VCaP (cell line): ENCODE measurements around the gene CACNB4.

ENCODE experiments used
- H3K27ac ChIP-seq: fragments of 450-650 bp; 2 replicates; pipeline ENCODE4 v1.5.1; 2017
- TF ChIP-seq, protein P1 (sequence below): fragments of 450-650 bp; conservative IDR thresholded peaks from 2 replicates; pipeline ENCODE4 v1.5.1; 2017; ENCODE audit warnings: mild to moderate bottlenecking, moderate library complexity

CACNB4 gene

DNA sequence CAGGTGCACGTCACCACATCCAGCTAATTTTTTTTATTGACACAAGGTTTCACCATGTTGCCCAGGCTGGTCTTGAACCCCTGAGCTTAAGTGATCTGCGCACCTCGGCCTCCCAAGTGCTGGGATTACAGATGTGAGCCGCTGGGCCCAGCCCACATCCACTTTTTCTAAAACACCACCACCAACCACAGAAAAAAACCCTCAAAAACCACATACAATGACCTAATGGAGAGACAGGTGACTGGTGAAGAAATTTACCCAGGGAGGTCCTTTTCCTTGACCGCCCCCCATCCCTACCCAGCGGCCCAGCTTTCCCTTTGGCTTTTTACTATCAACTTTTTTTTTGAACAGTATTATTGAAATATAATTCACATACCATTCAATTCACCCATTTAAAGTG is 47.9 kb downstream of the CACNB4 start:
- H3K27ac ChIP-seq, result no peak overlapping the region
- TF ChIP-seq, protein P1, sequence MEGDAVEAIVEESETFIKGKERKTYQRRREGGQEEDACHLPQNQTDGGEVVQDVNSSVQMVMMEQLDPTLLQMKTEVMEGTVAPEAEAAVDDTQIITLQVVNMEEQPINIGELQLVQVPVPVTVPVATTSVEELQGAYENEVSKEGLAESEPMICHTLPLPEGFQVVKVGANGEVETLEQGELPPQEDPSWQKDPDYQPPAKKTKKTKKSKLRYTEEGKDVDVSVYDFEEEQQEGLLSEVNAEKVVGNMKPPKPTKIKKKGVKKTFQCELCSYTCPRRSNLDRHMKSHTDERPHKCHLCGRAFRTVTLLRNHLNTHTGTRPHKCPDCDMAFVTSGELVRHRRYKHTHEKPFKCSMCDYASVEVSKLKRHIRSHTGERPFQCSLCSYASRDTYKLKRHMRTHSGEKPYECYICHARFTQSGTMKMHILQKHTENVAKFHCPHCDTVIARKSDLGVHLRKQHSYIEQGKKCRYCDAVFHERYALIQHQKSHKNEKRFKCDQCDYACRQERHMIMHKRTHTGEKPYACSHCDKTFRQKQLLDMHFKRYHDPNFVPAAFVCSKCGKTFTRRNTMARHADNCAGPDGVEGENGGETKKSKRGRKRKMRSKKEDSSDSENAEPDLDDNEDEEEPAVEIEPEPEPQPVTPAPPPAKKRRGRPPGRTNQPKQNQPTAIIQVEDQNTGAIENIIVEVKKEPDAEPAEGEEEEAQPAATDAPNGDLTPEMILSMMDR, result no peak

DNA sequence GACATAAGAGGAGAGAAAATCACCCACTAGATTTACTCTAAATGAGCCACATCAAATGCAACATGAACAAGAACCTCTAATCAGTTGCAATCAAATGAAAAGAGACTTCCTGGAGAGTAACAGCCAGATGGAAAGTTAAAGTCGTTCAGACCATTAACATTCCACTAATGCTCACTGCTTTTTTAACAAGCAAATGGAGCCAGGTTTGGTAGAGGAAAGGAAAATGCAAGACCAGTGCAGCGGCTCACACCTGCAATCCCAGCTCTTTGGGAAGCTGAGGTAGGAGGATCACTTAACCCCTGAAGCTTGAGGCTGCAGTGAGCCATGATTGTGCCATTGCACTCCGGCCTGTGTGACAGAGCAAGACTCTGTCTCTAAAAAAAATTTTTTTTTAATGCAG is 48.5 kb downstream of the CACNB4 start:
- TF ChIP-seq, protein P1, result no peak
- no peak overlapping the region for H3K27ac ChIP-seq

DNA sequence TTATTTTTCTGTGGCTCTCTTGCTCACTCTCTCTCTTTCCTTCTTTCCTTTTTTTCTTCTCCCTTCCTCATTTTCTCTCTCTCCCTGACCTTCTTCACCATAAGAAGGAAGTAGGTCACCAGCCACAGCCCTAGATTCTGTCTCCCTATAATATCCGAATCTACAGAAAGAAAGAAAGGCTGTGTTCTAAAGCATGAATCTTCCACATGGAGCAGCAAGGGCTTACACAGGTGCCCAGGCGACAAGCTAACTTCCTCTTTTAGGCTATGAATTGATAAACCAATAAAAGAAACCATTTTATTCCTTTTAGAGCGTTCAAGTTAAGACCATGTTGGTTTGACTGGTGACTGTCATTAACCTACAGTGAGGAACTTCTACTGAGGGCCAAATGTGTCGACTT is 49.3 kb downstream of the CACNB4 start:
- TF ChIP-seq, protein P1, result no peak
- no peak overlapping the region for H3K27ac ChIP-seq

DNA sequence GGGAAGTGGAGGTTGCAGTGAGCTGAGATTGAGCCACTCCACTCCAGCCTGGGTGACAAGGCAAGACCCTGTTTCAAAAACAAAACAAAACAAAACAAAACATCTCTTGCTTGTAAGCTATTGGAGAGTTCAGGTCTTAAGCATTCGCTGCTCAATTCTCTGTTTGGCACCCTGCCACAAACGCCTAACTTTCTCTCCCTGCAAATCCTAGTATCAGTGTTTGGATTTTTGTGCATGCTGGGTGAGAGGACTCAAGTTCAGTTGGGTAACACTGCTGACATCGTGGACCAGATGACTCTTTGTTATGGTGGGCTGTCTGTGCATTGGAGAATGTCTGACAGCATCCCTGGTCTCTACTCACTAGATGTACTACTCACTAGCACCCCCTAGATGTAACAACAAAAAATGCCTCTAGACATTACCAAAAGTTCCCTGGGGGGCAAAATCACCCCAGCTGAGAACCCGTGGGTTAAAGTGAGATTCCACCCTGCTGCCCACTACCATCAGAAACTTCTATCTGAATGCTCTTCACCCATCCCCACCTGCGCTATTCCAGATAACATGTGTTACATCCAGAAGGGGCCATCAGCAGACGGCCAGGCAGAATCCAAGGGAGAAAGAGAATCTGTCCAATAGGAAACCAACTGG is 50.9 kb downstream of the CACNB4 start:
- TF ChIP-seq, protein P1, result peak; percentile 23; the same call in 1 of the 2 replicates
- no peak overlapping the region for H3K27ac ChIP-seq

DNA sequence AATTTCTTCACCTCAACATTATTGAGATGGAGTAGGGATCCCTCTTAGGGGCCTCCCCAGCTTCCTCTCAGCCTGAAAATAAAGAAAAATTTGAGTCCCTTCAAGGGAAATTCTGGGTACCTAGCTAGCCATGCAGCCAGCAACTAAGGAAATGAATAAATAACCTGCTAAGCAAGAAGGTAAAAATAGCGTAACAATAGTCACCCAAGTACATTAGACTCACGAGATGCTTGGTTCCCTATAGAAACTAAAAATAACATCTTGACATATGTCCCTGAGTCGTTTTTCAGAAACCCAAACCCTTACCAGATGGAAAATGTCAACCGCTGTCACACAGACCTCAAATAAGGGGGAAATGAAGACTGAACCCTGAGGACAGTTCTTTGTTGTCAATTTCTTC is 51.9 kb downstream of the CACNB4 start:
- no peak overlapping the region for H3K27ac ChIP-seq
- TF ChIP-seq, protein P1, result no peak

DNA sequence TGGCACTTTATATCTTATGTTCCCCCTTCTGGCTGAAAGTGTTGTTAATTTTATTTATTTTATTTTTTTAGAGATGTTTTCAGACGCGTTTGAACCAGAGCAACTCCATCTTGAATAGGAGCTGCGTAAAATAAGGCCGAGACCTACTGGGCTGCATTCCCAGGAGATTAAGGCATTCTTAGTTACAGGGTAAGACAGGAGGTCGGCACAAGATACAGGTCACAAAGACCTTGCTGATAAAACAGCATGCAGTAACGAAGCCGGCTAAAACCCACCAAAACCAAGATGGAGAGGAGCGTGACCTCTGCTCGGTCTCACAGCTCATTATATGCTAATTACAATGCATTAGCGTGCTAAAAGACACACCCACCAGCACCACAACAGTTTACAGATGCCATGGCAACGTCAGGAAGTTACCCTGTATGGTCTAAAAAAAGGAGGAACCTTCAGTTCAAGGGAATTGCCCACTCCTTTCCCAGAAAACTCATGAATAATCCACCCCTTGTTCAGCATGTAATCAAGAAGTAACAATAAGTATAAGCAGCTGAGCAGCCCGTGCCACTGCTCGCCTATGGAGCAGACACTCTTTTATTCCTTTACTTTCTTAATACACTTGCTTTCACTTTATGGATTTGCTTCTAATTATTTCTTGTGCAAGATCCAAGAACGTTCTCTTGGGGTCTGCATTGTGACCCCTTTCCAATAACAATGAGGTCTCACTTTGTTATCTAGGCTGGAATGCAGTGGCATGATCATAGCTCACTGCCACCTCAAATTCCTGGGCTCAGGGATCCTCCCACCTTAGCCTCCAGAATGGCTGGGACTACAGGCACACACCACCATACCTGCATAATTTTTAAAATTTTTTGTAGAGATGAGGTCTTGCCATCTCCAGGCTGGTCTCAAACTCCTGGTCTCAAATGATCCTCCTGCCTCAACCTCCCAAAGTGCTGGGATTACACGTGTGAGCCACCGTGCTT is 55.9 kb downstream of the CACNB4 start:
- no peak overlapping the region for H3K27ac ChIP-seq
- TF ChIP-seq, protein P1, result no peak

DNA sequence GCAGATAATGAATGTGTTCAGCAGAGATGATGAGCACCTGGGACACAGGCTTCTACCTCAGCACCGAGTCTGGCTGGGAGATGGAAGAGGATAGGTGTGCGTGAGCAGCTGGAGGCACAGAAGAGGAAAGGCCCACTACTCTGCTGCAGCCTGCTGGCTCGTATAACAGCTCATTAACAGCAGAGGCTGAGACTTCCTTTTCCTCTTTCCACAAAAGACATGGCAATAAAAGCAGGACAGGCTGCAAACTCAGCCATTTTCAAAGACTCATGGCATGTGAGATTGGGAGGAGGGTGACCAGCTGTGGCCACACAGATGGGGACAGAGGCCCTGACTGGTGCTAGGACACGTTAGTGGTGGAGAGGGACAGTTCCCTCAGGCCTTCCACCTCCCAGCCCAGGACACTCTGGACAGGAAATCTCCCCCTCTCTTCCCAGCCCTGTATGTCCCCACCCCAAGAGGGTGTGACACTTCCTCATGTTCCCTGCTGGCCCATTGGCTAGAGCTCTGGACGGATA is 60.3 kb downstream of the CACNB4 start:
- TF ChIP-seq, protein P1, result no peak
- peak overlapping the region; percentile 59 for H3K27ac ChIP-seq
